H9 (cell line): Measurements from ENCODE around the gene PCDHGA9. TPM values are rescaled to one million over a fixed set of nuclear protein-coding genes. Genes with fewer than 3 reads are reported as not detected.

ENCODE experiments used
- DNase-seq: peaks from one replicate; pipeline ENCODE4 v3.0.0-alpha.2; 2017
- H2AFZ ChIP-seq: one replicate; pipeline ENCODE4 v1.6.1; 2013; ENCODE audit warnings: mild to moderate bottlenecking, low read length, control low read depth, moderate library complexity
- H2AK5ac ChIP-seq: 2 replicates; pipeline ENCODE4 v1.6.1; 2013; ENCODE audit warnings: low read length, control low read depth, mixed read lengths; ENCODE audit not compliant: insufficient read length
- H2BK120ac ChIP-seq: one replicate; pipeline ENCODE4 v1.6.1; 2013; ENCODE audit warnings: low read depth, mild to moderate bottlenecking, low read length, control low read depth, inconsistent platforms; ENCODE audit not compliant: poor library complexity, severe bottlenecking
- H2BK12ac ChIP-seq: 2 replicates; pipeline ENCODE4 v1.6.1; 2013; ENCODE audit warnings: low read length, control low read depth, mixed read lengths, low read depth; ENCODE audit not compliant: insufficient read length
- H2BK15ac ChIP-seq: 2 replicates; pipeline ENCODE4 v1.6.1; 2013; ENCODE audit warnings: low read depth, low read length, control low read depth
- H2BK20ac ChIP-seq: one replicate; pipeline ENCODE4 v1.6.1; 2013; ENCODE audit warnings: low read depth, mild to moderate bottlenecking, low read length, control low read depth, inconsistent platforms; ENCODE audit not compliant: poor library complexity, severe bottlenecking
- H2BK5ac ChIP-seq: 2 replicates; pipeline ENCODE4 v1.6.1; 2013; ENCODE audit warnings: low read length, control low read depth, mixed read lengths; ENCODE audit not compliant: insufficient read length
- H3K14ac ChIP-seq: 2 replicates; pipeline ENCODE4 v1.6.1; 2013; ENCODE audit warnings: low read length, control low read depth; ENCODE audit not compliant: insufficient read depth
- H3K18ac ChIP-seq: 2 replicates; pipeline ENCODE4 v1.6.1; 2013; ENCODE audit warnings: low read depth, mild to moderate bottlenecking, mixed read lengths, low read length, control low read depth; ENCODE audit not compliant: insufficient read length
- H3K23ac ChIP-seq: 2 replicates; pipeline ENCODE4 v1.6.1; 2013; ENCODE audit warnings: low read length, control low read depth, mixed read lengths, low read depth; ENCODE audit not compliant: insufficient read length
- H3K23me2 ChIP-seq: 2 replicates; pipeline ENCODE4 v1.6.1; 2013; ENCODE audit warnings: low read depth, mild to moderate bottlenecking, mixed read lengths, low read length, control low read depth; ENCODE audit not compliant: insufficient read length, poor library complexity, severe bottlenecking
- H3K27ac ChIP-seq: 2 replicates; pipeline ENCODE4 v1.5.1; 2013; ENCODE audit warnings: low read length, control low read depth, mixed read lengths, low read depth; ENCODE audit not compliant: insufficient read length
- H3K27me3 ChIP-seq: 2 replicates; pipeline ENCODE4 v1.6.1; 2013; ENCODE audit warnings: low read length, control low read depth, inconsistent platforms; ENCODE audit not compliant: insufficient read depth
- H3K4ac ChIP-seq: 2 replicates; pipeline ENCODE4 v1.6.1; 2013; ENCODE audit warnings: low read depth, mild to moderate bottlenecking, control low read depth, inconsistent platforms, low read length, moderate library complexity
- H3K4me1 ChIP-seq: 2 replicates; pipeline ENCODE4 v1.6.1; 2013; ENCODE audit warnings: low read length, control low read depth, inconsistent platforms; ENCODE audit not compliant: insufficient read depth
- H3K4me2 ChIP-seq: 2 replicates; pipeline ENCODE4 v1.6.1; 2013; ENCODE audit warnings: low read length, control low read depth, mixed read lengths; ENCODE audit not compliant: insufficient read length, insufficient read depth
- H3K56ac ChIP-seq: 2 replicates; pipeline ENCODE4 v1.6.1; 2013; ENCODE audit warnings: low read depth, mild to moderate bottlenecking, mixed read lengths, low read length, control low read depth; ENCODE audit not compliant: insufficient read length
- H3K79me1 ChIP-seq: 2 replicates; pipeline ENCODE4 v1.6.1; 2013; ENCODE audit warnings: low read depth, mild to moderate bottlenecking, moderate library complexity, low read length, control low read depth, inconsistent platforms; ENCODE audit not compliant: insufficient read depth, poor library complexity, severe bottlenecking
- H3K79me2 ChIP-seq: 2 replicates; pipeline ENCODE4 v1.6.1; 2013; ENCODE audit warnings: low read length, control low read depth, inconsistent platforms; ENCODE audit not compliant: insufficient read depth
- H3K9ac ChIP-seq: 2 replicates; pipeline ENCODE4 v1.6.1; 2013; ENCODE audit warnings: low read length, control low read depth, mixed read lengths; ENCODE audit not compliant: insufficient read length; ENCODE audit errors: extremely low read depth
- H3K9me3 ChIP-seq: one replicate; pipeline ENCODE4 v1.6.1; 2013; ENCODE audit warnings: low read depth, low read length, inconsistent platforms; ENCODE audit not compliant: control insufficient read depth
- H3T11ph ChIP-seq: one replicate; pipeline ENCODE4 v1.6.1; 2013; ENCODE audit warnings: mild to moderate bottlenecking, low read length, control low read depth, inconsistent platforms
- H4K20me1 ChIP-seq: one replicate; pipeline ENCODE4 v1.6.1; 2013; ENCODE audit not compliant: control insufficient read depth, insufficient read length, insufficient read depth
- H4K5ac ChIP-seq: 2 replicates; pipeline ENCODE4 v1.6.1; 2013; ENCODE audit warnings: low read depth, mild to moderate bottlenecking, mixed read lengths, low read length, control low read depth; ENCODE audit not compliant: insufficient read length
- H4K8ac ChIP-seq: replicated peaks from 2 replicates; pipeline ENCODE4 v1.6.1; 2013; ENCODE audit warnings: low read length, control low read depth, mixed read lengths, low read depth; ENCODE audit not compliant: insufficient read length
- H4K91ac ChIP-seq: 2 replicates; pipeline ENCODE4 v1.6.1; 2013; ENCODE audit warnings: low read depth, mild to moderate bottlenecking, moderate library complexity, mixed read lengths, low read length, control low read depth; ENCODE audit not compliant: insufficient read length
- H3K27ac Mint-ChIP-seq, 3 experiments: 2 replicates in 2 of 3; 3 replicates in 1 of 3; pipeline ENCODE4 v1.8.0; 2020 to 2021; ENCODE audit warnings: mixed read lengths in 3 of 3, mild to moderate bottlenecking in 1 of 3, moderate library complexity in 1 of 3
- H3K27me3 Mint-ChIP-seq: 2 replicates; pipeline ENCODE4 v1.8.0; 2021; ENCODE audit warnings: low read depth, mild to moderate bottlenecking, moderate library complexity, mixed read lengths
- H3K36me3 Mint-ChIP-seq, 3 experiments: 2 replicates in 2 of 3; 3 replicates in 1 of 3; pipeline ENCODE4 v1.8.0; 2020 to 2021; ENCODE audit warnings: low read depth in 3 of 3, mixed read lengths in 3 of 3; ENCODE audit not compliant: insufficient read depth in 1 of 3
- H3K4me1 Mint-ChIP-seq, 2 experiments: 2 replicates each; pipeline ENCODE4 v1.8.0; 2020; ENCODE audit warnings: mixed read lengths in 2 of 2
- H3K4me3 Mint-ChIP-seq, 2 experiments: 2 replicates in 1 of 2; 3 replicates in 1 of 2; pipeline ENCODE4 v1.8.0; 2020 to 2021; ENCODE audit warnings: mild to moderate bottlenecking in 2 of 2, mixed read lengths in 2 of 2, moderate library complexity in 1 of 2
- H3K9me3 Mint-ChIP-seq, 2 experiments: 2 replicates in 1 of 2; 3 replicates in 1 of 2; pipeline ENCODE4 v1.8.0; 2020; ENCODE audit warnings: mild to moderate bottlenecking in 2 of 2, mixed read lengths in 2 of 2, moderate library complexity in 1 of 2
- WGBS: extraction: QIAGEN DNeasy Blood & Tissue Kit; methylation state at CpG from one replicate; pipeline ENCODE4 v1.1.7; 2013; ENCODE audit warnings: missing lambda C conversion rate, low lambda C conversion rate, mixed read lengths; ENCODE audit not compliant: insufficient read length; ENCODE audit errors: extremely low coverage; 5-methylcytosine and 5-hydroxymethylcytosine counted together
- total RNA-seq: library from RNA; stranded (reverse); gene quantifications from 2 replicates; pipeline ENCODE4 v1.2.1, GENCODE V29; 2021
- TF ChIP-seq, protein P1 (sequence below): fragments of 200-600 bp; sonication (generic); conservative IDR thresholded peaks from 3 replicates; pipeline ENCODE4 v1.8.0; 2021; ENCODE audit warnings: antibody characterized with exemption, mild to moderate bottlenecking

Gene PCDHGA9
- total RNA-seq, 1 experiment from 2014 or later = 1.3 TPM

DNA sequence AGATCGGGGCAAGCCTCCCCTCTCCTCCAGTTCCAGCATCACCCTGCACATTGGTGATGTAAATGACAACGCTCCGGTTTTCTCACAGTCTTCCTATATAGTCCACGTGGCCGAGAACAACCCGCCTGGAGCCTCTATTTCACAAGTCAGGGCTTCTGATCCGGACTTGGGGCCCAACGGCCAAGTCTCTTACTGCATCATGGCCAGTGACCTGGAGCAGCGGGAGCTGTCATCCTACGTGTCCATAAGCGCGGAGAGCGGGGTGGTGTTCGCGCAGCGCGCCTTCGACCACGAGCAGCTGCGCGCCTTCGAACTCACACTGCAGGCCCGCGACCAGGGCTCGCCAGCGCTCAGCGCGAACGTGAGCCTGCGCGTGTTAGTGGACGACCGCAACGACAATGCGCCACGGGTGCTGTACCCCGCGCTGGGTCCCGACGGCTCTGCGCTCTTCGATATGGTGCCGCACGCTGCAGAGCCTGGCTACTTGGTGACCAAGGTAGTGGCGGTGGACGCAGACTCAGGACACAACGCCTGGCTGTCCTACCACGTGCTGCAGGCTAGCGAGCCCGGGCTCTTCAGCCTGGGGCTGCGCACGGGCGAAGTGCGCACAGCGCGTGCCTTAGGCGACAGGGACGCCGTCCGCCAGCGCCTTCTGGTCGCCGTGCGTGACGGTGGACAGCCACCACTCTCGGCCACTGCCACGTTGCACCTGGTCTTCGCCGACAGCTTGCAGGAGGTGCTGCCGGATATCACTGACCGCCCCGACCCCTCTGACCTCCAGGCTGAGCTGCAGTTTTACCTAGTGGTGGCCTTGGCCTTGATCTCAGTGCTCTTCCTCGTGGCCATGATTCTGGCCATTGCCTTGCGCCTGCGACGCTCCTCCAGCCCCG is 13.2 kb upstream of the PCDHGA9 start:
- no peak overlapping the region for H3T11ph ChIP-seq
- Mint-ChIP-seq H3K27ac (no peak overlapping the region), H3K27me3 (peaks cover 13% of the 10 kb centered on the region), H3K4me1 (no peaks in the 10 kb centered on the region), H3K4me3 (no peak overlapping the region), H3K36me3 (peaks cover 28 to 62% (median 45%) of the 10 kb centered on the region in 3 experiments), H3K9me3 (peaks cover 68 to 74% of the 10 kb centered on the region in 2 experiments)
- peaks cover 44% of the 10 kb centered on the region for H3K9me3 ChIP-seq
- H3K56ac ChIP-seq = no peak overlapping the region
- no peak overlapping the region for H4K8ac ChIP-seq
- H2BK15ac ChIP-seq = no peak overlapping the region
- H2BK12ac ChIP-seq = no peak overlapping the region
- 0 out of 2 replicates have a peak, but pooled peaks cover 2% of the 10 kb centered on the region for H3K4me1 ChIP-seq
- no peak overlapping the region for H4K91ac ChIP-seq
- no peak overlapping the region for H2AFZ ChIP-seq
- H3K23ac ChIP-seq = no peak overlapping the region
- H4K20me1 ChIP-seq = no peaks in the 10 kb centered on the region
- no peak overlapping the region for H3K4ac ChIP-seq
- no peak overlapping the region for H3K4me2 ChIP-seq
- H2BK20ac ChIP-seq = no peak overlapping the region
- no peak for DNase-seq
- H3K27ac ChIP-seq = no peak overlapping the region
- H4K5ac ChIP-seq = no peak overlapping the region
- no peak overlapping the region for H3K18ac ChIP-seq
- no peaks in the 10 kb centered on the region for H3K79me2 ChIP-seq
- no peaks in the 10 kb centered on the region for H3K79me1 ChIP-seq
- no peaks in the 10 kb centered on the region for H3K23me2 ChIP-seq
- H3K9ac ChIP-seq = no peak overlapping the region
- no CpG with 5 or more reads among the region's 77 CpGs for WGBS
- TF ChIP-seq, protein P1, sequence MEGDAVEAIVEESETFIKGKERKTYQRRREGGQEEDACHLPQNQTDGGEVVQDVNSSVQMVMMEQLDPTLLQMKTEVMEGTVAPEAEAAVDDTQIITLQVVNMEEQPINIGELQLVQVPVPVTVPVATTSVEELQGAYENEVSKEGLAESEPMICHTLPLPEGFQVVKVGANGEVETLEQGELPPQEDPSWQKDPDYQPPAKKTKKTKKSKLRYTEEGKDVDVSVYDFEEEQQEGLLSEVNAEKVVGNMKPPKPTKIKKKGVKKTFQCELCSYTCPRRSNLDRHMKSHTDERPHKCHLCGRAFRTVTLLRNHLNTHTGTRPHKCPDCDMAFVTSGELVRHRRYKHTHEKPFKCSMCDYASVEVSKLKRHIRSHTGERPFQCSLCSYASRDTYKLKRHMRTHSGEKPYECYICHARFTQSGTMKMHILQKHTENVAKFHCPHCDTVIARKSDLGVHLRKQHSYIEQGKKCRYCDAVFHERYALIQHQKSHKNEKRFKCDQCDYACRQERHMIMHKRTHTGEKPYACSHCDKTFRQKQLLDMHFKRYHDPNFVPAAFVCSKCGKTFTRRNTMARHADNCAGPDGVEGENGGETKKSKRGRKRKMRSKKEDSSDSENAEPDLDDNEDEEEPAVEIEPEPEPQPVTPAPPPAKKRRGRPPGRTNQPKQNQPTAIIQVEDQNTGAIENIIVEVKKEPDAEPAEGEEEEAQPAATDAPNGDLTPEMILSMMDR = no peak
- no peak overlapping the region for H2BK5ac ChIP-seq
- H3K14ac ChIP-seq = no peak overlapping the region
- H2BK120ac ChIP-seq = no peak overlapping the region
- no peak overlapping the region for H2AK5ac ChIP-seq
- H3K27me3 ChIP-seq = no peaks in the 10 kb centered on the region
